NB4 (cell line): ENCODE data around the gene ZNF385A.

Source experiments
- MYC ChIP-seq: IDR thresholded peaks from 2 replicates; pipeline ENCODE4 v1.6.1; 2011; ENCODE audit warnings: low read depth, low read length
- POLR2A ChIP-seq: IDR thresholded peaks from 2 replicates; pipeline ENCODE4 v1.6.1; 2011; ENCODE audit warnings: mild to moderate bottlenecking; ENCODE audit not compliant: insufficient read length; ENCODE audit errors: extremely low read depth
- TF ChIP-seq, protein P1 (sequence below): IDR thresholded peaks from one replicate; pipeline ENCODE4 v1.5.1; 2012; ENCODE audit warnings: low read depth, low read length

DNA sequence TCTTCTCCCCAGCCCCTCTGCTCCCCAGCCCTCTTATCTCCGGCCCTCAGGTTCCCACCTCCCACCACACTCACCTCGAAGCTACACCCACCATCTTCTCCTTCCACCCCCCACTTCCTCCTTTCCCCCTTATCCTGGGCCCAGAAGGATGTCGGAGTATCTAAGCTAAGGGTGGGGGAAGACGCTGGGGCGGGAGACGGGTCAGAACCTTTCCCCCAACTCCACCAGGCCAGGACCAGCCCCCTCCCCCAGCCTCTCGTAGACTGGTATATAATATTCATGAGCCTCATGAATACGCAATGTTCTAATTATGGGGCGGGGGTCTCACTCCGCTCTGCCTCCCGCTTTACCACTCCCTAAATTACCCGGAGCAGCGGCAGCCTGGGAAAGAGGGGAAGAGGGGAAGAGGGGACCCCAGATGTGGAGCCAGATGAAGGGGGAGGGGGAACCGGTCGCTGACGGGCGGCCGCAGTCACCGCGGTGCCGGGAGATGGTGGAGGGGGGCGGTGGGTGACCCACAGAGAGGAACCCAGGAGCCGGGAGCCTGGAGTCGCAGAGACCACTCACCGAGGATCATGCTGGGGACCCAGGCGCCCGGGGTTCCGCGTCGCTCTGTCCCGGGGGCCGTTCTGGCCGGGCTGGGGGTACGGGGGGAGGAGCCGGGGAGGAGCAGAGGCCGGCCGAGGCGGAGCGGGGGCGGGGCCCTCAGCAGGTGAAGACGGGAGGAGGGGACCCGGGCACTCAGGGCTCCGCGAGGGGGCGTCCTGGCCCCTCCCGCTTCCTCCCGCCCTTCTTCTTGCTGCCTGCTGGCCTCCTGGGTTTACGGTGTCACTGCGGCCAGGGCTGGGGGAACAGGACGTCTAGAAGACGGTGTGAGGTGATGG lies 6.4 kb upstream of the ZNF385A start:
- TF ChIP-seq, protein P1, sequence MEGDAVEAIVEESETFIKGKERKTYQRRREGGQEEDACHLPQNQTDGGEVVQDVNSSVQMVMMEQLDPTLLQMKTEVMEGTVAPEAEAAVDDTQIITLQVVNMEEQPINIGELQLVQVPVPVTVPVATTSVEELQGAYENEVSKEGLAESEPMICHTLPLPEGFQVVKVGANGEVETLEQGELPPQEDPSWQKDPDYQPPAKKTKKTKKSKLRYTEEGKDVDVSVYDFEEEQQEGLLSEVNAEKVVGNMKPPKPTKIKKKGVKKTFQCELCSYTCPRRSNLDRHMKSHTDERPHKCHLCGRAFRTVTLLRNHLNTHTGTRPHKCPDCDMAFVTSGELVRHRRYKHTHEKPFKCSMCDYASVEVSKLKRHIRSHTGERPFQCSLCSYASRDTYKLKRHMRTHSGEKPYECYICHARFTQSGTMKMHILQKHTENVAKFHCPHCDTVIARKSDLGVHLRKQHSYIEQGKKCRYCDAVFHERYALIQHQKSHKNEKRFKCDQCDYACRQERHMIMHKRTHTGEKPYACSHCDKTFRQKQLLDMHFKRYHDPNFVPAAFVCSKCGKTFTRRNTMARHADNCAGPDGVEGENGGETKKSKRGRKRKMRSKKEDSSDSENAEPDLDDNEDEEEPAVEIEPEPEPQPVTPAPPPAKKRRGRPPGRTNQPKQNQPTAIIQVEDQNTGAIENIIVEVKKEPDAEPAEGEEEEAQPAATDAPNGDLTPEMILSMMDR: no peak
- no peak for TF ChIP-seq POLR2A
- TF ChIP-seq MYC: no peak
